Inflammatory macrophage (primary cell): ENCODE results near the gene MUC6.
A peak's percentile ranks its signal among the peaks of the same experiment; 100 is the strongest.

Experiments used
- DNase-seq, 2 donors: peaks; one replicate each; pipeline ENCODE4 v3.0.0-alpha.2; 2020 to 2022
- total RNA-seq, 18 experiments: gene quantifications; one replicate each; lab custom pipeline; 2026; ENCODE audit warnings: mixed read lengths in 6 of 18, inconsistent platforms in 2 of 18; lab: John Stamatoyannopoulos, UW

The MUC6 gene, protein sequence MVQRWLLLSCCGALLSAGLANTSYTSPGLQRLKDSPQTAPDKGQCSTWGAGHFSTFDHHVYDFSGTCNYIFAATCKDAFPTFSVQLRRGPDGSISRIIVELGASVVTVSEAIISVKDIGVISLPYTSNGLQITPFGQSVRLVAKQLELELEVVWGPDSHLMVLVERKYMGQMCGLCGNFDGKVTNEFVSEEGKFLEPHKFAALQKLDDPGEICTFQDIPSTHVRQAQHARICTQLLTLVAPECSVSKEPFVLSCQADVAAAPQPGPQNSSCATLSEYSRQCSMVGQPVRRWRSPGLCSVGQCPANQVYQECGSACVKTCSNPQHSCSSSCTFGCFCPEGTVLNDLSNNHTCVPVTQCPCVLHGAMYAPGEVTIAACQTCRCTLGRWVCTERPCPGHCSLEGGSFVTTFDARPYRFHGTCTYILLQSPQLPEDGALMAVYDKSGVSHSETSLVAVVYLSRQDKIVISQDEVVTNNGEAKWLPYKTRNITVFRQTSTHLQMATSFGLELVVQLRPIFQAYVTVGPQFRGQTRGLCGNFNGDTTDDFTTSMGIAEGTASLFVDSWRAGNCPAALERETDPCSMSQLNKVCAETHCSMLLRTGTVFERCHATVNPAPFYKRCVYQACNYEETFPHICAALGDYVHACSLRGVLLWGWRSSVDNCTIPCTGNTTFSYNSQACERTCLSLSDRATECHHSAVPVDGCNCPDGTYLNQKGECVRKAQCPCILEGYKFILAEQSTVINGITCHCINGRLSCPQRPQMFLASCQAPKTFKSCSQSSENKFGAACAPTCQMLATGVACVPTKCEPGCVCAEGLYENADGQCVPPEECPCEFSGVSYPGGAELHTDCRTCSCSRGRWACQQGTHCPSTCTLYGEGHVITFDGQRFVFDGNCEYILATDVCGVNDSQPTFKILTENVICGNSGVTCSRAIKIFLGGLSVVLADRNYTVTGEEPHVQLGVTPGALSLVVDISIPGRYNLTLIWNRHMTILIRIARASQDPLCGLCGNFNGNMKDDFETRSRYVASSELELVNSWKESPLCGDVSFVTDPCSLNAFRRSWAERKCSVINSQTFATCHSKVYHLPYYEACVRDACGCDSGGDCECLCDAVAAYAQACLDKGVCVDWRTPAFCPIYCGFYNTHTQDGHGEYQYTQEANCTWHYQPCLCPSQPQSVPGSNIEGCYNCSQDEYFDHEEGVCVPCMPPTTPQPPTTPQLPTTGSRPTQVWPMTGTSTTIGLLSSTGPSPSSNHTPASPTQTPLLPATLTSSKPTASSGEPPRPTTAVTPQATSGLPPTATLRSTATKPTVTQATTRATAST (N-terminal part only)
- total RNA-seq, result 0 to 0.16 (median 0.02) reads per million in 18 experiments

DNA sequence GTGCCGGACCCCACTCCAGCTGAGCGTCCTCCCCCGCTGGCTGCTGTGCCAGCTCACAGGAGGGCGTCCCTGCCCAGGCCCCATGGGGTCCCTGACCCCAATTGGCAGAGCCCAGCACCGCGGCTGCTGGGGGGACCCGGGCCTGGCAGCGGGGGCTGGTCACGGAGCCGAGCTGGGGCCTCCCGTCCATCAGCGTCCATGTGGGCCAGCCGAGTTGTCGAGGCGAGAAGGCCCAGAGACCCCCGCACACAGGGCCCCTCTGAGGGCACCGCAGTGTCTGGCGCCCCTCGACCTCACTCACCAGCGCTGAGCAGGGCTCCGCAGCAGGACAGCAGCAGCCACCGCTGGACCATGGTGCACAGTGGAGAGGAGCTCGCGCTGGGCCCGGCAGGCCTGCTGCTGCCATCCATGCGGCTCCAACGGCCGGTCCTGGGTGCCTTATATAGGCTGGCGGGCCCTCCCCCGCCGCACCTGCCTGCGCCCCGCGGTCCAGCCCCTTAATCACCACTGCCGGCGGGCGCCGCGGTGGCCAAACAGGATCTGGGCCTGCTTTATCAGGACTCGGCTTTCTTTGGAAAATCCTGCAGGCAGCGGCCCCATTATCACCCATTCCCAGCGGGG is at the start of gene MUC6:
TSS of gene MUC6 (minus strand) at position 416 of the 621 bp plus-strand sequence. CDS start at position 353, 63 bp downstream.
- no peak for DNase-seq

DNA sequence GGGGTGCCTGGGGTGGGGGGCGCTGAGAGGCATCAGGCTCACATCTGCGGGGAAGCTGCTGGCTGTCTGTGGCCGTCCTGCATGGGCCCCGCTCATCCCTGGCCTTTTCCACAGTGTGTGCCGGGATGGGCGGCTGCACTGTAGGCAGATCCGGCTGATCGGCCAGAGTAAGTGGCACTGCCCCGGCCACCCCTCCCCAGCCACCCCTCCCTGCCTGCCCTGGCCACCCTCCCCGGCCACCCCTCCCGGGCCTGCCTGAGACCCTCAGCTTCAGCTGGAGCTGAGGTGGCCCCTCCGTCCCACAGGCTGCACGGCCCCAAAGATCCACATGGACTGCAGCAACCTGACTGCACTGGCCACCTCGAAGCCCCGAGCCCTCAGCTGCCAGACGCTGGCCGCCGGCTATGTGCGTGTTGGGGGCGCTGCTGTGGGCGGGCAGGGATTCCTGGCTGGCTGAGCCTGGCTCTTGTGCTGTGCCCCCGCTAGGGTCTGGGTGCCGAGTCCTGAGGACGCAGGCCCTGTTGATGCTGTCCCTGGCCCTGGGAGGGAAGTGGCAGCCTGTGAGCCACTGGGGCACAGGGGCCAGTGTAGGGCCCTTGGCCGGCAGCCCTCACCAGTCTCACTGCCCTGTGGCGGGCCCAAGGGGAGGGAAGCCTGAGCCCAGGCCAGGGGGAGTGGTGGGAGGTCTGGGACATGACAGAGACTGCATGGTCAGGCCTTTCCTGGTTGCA is 49.1 kb upstream of the MUC6 start:
- DNase-seq, result no peak

DNA sequence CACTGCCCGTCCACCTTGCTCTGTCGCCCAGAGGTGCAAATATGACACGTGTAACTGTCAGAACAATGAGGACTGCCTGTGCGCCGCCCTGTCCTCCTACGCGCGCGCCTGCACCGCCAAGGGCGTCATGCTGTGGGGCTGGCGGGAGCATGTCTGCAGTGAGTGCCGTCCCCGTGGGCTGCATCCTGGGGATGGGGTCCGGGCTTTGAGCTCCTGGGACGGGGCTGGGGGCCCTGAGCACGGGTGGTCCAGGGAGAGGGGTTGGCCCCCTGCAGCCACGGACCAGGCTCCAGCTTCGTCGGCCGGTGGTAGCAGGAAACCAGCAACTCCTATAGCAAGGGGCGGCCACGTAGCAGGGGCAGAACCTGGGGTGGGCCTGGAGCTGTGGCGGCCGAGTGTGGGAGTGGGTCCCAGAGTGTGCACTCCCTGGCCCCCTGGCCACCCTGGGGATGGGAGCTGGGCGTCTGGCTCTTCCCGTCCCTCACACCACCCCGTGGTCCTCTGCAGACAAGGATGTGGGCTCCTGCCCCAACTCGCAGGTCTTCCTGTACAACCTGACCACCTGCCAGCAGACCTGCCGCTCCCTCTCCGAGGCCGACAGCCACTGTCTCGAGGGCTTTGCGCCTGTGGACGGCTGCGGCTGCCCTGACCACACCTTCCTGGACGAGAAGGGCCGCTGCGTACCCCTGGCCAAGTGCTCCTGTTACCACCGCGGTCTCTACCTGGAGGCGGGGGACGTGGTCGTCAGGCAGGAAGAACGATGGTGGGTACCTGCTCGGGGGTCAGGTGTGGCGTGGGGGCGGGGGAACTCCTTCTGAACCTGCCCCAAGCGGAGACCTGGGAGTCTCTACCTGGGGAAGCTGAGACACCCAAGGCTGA is 48.3 kb upstream of the MUC6 start:
- no peak for DNase-seq

DNA sequence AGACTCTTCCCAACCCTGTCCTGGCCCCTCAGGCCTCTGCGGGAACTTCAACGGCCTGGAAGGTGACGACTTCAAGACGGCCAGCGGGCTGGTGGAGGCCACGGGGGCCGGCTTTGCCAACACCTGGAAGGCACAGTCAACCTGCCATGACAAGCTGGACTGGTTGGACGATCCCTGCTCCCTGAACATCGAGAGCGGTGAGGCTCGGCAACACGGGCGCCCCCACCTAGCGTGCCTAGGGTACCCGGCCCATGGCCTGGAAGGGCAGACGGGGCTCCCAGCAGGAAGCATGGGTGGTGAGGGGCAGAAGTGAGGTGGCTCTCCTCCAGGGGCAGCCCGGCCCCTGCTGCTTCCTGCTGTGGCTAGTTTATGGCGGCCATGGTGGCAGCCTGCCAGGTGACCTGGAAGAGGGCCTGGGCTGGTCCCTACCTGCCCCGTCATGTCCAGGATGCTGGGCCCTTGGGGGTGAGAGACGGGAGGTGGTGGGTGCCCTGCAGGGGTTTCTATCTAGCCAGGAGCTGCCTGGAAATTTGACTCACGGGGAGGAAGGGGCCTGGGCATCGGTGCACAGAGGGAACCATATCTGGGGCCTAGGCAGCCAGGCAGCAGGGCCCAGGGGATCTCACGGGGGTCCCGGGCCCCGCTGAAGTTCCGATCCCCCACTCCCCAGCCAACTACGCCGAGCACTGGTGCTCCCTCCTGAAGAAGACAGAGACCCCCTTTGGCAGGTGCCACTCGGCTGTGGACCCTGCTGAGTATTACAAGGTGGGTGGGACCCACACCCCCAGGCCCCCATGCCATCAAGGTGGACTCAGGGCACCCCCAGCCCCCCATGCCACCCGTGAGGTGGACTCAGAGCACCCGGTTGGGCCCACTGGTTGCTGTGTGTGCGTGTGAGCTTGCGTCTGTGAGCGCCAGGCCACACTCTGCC is 47.4 kb upstream of the MUC6 start:
- DNase-seq, result no peak

DNA sequence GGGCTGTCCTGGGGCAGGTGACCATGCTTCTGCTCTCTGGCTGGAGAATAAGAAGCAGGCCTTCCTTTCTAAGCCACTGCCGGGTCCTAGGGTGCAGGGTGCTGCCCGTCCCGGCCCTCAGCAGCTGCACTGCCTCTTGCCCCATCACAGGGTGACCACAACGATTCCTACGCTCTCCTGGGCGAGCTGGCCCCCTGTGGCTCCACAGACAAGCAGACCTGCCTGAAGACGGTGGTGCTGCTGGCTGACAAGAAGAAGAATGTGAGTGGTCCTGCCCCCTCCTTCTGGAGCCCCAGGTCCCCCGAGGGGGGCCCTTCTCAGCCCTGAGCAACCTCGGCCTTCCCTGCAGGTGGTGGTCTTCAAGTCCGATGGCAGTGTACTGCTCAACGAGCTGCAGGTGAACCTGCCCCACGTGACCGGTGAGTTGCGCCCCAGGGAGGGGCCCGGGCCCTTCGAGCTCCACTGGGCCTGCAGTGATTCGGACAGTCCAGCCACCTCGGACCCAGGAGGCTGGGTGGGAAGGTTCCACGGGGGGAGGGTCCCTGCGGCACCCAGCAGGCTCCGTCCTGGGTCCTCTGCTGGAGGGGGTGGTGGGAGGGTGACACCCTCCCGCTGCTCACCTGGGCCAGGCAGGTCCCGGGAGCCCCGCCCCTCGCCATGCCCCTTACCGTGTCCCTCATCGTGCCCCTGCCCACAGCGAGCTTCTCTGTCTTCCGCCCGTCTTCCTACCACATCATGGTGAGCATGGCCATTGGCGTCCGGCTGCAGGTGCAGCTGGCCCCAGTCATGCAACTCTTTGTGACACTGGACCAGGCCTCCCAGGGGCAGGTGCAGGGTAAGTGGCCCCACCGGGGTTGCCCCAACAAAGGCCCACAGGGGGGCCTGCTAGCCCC is 46.5 kb upstream of the MUC6 start:
- no peak for DNase-seq

DNA sequence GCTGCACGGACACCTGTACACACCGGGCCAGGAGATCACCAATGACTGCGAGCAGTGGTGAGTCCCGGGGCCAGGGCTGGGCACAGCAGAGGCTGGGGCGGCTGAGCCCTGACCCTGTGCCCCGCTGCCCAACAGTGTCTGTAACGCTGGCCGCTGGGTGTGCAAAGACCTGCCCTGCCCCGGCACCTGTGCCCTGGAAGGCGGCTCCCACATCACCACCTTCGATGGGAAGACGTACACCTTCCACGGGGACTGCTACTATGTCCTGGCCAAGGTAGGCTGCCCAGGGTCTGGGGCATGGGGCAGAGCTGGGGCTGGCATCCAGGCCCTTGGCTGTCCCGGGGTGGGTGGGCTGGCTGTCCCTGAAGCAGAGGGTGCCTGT is 45.8 kb upstream of the MUC6 start:
- no peak for DNase-seq

DNA sequence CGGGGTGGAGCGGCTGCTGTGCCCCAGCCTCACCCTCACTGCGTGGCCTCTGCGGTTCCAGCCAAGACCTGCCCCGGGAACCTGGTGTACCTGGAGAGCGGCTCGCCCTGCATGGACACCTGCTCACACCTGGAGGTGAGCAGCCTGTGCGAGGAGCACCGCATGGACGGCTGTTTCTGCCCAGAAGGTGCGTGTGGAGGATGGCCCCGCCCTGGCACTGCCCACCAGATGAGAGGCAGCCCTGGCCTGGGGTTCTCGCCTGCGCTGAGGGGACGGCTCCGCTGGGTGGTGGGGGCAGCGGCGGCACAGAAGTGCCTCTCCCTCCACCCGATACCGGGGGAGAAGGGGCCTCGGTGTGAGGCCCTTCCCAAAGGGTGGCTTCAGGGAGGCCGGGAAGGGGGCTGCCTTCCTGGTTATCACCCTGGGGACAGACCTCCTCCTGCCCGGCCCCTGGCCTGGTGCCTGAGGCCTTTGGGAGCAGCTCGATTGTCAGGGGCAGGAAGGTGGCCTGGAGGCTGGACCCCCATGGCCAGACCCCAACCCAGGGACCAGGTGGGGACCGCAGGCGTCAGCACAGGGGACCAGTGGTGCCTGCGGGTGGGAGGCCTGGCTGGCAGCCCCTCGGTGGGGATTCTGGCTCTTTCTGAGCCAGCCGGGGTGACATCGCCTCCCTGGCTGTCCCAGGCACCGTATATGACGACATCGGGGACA is 45.2 kb upstream of the MUC6 start:
- no peak for DNase-seq

DNA sequence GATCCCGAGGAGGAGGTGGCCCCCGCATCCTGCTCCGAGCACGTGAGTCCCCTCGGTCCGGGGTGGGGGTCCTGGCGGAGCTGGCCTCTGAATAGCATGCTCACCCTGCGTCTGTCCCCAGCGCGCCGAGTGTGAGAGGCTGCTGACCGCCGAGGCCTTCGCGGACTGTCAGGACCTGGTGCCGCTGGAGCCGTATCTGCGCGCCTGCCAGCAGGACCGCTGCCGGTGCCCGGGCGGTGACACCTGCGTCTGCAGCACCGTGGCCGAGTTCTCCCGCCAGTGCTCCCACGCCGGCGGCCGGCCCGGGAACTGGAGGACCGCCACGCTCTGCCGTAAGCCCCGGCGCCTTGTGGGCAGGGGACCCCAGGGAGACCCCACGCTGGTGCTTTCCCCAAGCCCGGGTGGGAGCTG is 41.7 kb upstream of the MUC6 start:
- DNase-seq, result no peak

DNA sequence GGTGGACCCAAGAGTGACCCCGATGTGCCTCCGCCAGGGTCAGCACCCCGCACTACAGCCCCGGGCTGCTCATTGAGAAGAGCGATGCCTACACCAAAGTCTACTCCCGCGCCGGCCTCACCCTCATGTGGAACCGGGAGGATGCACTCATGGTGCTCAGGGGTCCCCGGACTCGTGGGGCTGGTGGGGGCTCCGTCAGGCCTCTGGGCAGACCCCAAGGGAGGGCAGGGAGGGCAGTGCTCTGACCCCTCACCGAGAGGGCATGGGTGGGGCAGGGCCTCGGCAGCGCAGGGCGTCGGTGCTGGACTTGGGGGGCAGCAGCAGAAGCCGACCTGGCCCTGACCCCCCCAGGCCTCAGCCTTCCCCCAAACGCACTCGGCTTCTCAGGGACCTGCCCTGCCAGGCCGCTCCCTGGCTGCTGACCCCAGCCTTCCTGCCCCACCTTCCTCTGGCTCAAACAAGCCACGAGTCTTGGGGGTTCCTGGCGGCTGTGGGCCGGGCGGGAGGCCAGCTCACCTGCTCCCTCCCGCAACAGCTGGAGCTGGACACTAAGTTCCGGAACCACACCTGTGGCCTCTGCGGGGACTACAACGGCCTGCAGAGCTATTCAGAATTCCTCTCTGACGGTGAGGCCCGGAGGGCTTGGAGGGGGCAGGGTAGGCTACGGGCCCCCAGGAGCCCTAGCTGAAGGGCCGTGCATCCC is 41.0 kb upstream of the MUC6 start:
- no peak for DNase-seq

DNA sequence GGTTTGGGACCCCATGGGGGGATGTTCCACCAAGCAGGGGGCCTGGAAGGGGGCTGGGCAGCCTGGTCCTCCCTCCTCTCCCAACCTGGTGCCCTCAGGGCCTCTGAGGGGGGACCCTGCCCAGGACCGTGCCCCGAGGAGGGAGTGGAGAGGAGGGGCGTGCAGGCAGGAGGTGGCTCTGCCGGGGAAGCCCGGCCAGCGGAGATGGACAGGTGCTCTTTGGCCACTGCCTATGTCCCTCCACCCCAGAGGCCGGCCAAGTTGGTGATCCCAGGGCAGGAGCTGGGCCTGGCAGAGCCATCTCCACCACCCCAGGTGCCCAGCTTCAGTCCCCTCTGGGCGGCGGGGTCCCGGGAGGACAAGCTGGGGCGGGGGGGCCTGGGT is 40.5 kb upstream of the MUC6 start:
- DNase-seq, result no peak

DNA sequence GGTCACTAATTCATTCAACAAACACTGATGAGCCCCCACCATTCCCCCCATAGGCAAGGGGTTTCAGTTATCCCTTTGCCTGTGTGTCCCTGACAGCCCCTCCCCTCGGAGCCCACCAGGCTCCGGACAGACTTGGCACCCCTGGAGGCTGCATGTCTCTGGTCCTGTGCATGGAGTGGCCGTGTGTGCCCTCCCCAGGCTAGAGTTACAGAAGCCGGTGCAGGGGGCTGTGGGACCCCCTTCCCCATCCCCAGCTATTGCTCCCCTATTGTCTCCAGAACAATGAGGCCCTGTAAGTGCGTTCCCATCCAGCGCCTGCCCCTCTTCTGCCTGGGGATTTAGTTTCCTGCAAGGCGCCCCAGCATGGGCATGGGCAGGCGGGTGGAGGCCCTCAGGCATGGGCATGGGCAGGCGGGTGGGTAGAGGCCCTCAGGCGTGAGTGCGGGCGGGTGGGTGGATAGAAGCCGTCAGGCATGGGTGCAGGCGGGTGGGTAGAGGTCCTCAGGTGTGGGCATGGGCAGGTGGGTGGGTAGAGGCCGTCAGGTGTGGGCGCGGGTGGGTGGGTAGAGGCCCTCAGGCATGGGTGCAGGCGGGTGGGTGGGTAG is 39.6 kb upstream of the MUC6 start:
- no peak for DNase-seq

DNA sequence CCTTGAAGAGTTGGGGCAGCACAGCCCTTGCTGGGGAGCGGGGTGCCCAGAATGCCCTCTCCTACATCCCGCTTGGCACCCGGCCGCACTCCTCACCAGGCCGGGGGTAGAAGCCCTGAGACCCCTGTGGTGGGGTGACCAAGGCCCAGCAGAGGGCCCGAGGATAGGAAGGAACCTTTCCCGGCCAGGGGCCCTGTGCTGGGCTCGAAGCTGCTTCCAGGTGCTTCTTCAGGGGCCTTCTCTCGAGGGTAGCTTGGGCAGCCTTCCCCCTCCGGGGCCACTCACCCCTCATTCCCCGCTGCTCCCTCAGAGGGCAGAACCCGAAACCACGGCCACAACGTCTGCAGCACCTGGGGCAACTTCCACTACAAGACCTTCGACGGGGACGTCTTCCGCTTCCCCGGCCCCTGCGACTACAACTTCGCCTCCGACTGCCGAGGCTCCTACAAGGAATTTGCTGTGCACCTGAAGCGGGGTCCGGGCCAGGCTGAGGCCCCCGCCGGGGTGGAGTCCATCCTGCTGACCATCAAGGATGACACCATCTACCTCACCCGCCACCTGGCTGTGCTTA is 38.9 kb upstream of the MUC6 start:
- DNase-seq, result no peak

DNA sequence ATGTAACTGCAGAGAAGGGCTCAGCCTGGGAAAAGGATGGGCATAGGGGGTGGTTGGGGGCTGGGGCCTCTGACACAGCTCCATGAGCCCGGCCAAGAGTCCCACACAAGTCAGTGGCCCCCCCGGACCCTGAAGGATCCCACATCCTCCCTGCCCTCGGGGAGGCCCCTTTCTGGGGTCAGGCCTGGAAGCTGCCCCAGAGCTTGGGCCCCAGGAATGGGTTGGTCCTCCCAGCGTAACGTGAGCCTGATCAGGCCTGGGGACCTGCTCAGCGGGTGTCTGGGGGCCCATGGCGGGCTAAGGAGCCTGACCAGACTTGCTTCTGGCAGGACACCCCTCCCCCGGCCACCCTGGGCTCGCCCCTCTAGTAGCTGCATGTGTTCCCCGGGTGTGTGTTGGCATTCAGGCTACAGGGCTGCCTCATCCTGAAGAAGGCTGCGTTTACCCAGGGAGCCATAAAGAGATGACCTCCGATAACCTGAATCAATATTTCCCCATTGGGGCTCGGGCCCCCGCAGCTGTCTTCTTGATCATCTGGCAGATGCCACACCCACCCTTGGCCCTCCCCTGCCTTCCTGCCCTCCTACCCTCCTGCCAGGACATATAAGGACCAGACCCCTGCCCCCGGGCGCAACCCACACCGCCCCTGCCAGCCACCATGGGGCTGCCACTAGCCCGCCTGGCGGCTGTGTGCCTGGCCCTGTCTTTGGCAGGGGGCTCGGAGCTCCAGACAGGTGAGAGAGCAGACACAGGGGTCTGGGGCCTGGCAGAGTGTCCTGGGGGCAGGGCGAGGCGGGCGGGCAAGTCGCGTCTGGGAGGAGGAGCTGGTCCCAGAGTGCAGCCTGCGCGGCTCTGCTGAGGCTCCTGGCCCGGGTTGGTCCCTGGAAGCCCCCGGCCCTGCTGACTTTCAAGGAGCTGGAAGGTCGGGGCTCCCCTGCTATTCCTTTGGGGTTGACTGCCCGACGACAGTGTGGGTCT is 38.0 kb upstream of the MUC6 start, which contains the start of gene MUC2:
TSS of gene MUC2 (plus strand) at position 631 of the 978 bp plus-strand sequence.
- DNase-seq, result no peak

DNA sequence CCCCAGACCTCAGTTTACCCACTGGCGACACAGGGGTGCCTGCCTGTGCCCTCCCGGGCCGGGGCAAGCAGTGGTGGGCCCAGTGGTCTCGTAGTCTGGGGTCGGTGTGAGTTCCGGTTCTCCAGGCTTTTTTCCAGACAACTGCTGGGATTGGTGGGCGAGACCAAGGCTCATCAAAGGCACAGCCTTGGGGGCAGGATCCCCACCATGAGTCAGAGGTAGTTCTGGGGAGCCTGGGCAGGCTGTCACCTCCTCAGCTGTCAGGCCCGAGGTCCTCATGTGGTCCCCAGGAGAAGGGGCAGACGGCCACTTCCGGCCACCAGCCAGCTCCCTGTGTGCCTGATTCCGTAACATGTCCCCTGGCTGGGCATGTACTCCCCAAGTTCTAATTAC is 37.3 kb upstream of the MUC6 start:
- DNase-seq, result no peak

DNA sequence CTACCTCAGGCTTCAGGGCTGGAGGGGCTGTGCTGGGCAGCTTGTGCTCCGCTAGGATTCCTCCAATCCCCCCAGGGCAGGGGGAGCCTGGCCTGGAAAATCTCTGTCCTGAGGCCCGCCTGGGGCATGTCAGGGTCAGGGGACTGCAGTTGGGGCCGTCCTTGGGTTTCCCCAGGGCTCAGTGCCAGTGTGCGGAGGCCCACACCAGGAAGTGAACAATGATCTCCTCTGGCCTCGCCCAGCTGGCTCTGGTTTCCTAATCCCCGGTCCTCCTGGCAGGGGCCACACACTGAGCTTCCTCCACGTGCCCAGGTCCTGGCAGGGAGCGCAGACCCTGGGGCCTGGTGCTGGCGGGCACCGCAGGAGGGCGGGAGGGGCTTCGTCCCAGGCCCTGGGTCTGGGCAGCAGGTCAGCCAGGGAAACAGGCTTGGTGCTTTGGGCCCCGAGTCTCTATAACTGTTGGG is 36.8 kb upstream of the MUC6 start:
- peak; percentile 47 to 69 for DNase-seq
